Stimulated activated CD4-positive, alpha-beta T cell treated with anti-CD3 and anti-CD28 coated beads, TNF-alpha, amount 100 ng/mL, for 4 hours (primary cell): ENCODE results near the gene ATAT1.

Source experiments
- DNase-seq, 3 experiments: peaks; one replicate each; pipeline ENCODE4 v3.0.0-alpha.2; 2020; ENCODE audit warnings: low read depth in 3 of 3

The ATAT1 gene

GRCh38 chr6:30626484-30627366 is at the start of gene ATAT1:
Gene ATAT1 (plus strand): TSS chr6:30626874.
- DNase-seq, result peak; percentile 77 to 85 (median 80)

GRCh38 chr6:30578051-30578450 is 48.6 kb upstream of the ATAT1 start:
- DNase-seq, result no peak

- DNase-seq, result no peak
These were observed 42.8 kb upstream of the ATAT1 start for GRCh38 chr6:30583921-30584320.

- DNase-seq, result no peak
These were observed 36.8 kb upstream of the ATAT1 start for GRCh38 chr6:30589754-30590358.

- no peak for DNase-seq
These were observed 36.2 kb upstream of the ATAT1 start for GRCh38 chr6:30590509-30590908.

- DNase-seq, result no peak
These were observed 35.7 kb upstream of the ATAT1 start for GRCh38 chr6:30591008-30591407.

GRCh38 chr6:30592287-30592686 is 34.4 kb upstream of the ATAT1 start:
- DNase-seq, result no peak

- DNase-seq, result peak; percentile 57 to 66 (median 61)
These were observed 29.1 kb upstream of the ATAT1 start for GRCh38 chr6:30597315-30598144.

GRCh38 chr6:30598912-30599624 is 27.6 kb upstream of the ATAT1 start:
- DNase-seq, result no peak

GRCh38 chr6:30599625-30600324 is 26.9 kb upstream of the ATAT1 start:
- DNase-seq, result no peak

- DNase-seq, result no peak
These were observed 26.2 kb upstream of the ATAT1 start for GRCh38 chr6:30600451-30600961.

- no peak for DNase-seq
These were observed 25.2 kb upstream of the ATAT1 start for GRCh38 chr6:30601436-30601814.

- no peak for DNase-seq
These were observed 24.6 kb upstream of the ATAT1 start for GRCh38 chr6:30601815-30602641.

GRCh38 chr6:30603961-30604360 is 22.7 kb upstream of the ATAT1 start:
- DNase-seq, result no peak

- no peak for DNase-seq
These were observed 16.6 kb upstream of the ATAT1 start for GRCh38 chr6:30610065-30610464.

- no peak for DNase-seq
These were observed 15.4 kb upstream of the ATAT1 start for GRCh38 chr6:30611150-30611855.

- DNase-seq, result no peak
These were observed 14.8 kb upstream of the ATAT1 start for GRCh38 chr6:30611856-30612194.

- no peak for DNase-seq
These were observed 14.5 kb upstream of the ATAT1 start for GRCh38 chr6:30612213-30612612.

GRCh38 chr6:30612687-30613248 is 13.9 kb upstream of the ATAT1 start:
- no peak for DNase-seq
